Left ventricle myocardium superior (tissue), 1 donor: ENCODE results near the gene CCL4. TPM values are rescaled to one million over a fixed set of nuclear protein-coding genes. Genes with fewer than 3 reads are reported as not detected.
"Not testable (repeated sequence)": the region's sequence is repeated elsewhere in the genome, so short reads cannot be mapped to it uniquely, and the experiment has no call there.

Experiments used
- ATAC-seq: fragments of 200-7000 bp; cut with Tn5 transposase; one replicate; pipeline ENCODE4 v1.9.1; 2020; ENCODE audit warnings: mild to moderate bottlenecking, moderate library complexity
- DNase-seq: peaks from one replicate; pipeline ENCODE4 v3.0.0-alpha.2; 2020
- intact Hi-C: fragments of 100-400 bp; cut with micrococcal nuclease; formaldehyde crosslinking; loops from one replicate; pipeline ENCODE4 v1.11.0; 2022
- total RNA-seq: library from RNA; stranded (reverse); fragmentation: NEBNext Ultra II Directional; extraction: Animal tissue kit (Norgen Biotek cat#: 25700); gene quantifications from one replicate; pipeline ENCODE4 v1.2.1, GENCODE V29; 2021
- donor health status: DM: no; HTN: yes; CAD: no; lungs with severe emphysema.

CCL4 gene
- total RNA-seq, 1 donor from 2014 or later = 0.74 TPM

GRCh38 chr17:36086791-36087190, 16.8 kb upstream of the CCL4 start:
- no peak for DNase-seq
- no peak for ATAC-seq
- intact Hi-C loops = no loop called here

- ATAC-seq, intact Hi-C loops, DNase-seq: not testable (repeated sequence)
Observed at GRCh38 chr17:36087471-36087870, 16.2 kb upstream of the CCL4 start.

- intact Hi-C loops, ATAC-seq, DNase-seq: not testable (repeated sequence)
Observed at GRCh38 chr17:36087897-36088572, 15.6 kb upstream of the CCL4 start.

GRCh38 chr17:36088670-36089338, 14.8 kb upstream of the CCL4 start:
- peak; percentile 12 for ATAC-seq
- intact Hi-C loops = no loop called here

GRCh38 chr17:36089339-36089865, 14.2 kb upstream of the CCL4 start:
- intact Hi-C loops = no loop called here
- DNase-seq = no peak
- no peak for ATAC-seq

More at GRCh38 chr17:36088670-36089338, 14.8 kb upstream of the CCL4 start:
- no peak for DNase-seq

GRCh38 chr17:36089888-36090836, 13.5 kb upstream of the CCL4 start, which contains the start of gene CCL3:
TSS of gene CCL3 (minus strand) at chr17:36090143. CDS start at chr17:36090058, 85 bp downstream.
- intact Hi-C loops = no loop called here
- no peak for DNase-seq

GRCh38 chr17:36092230-36092629, 11.4 kb upstream of the CCL4 start:
- intact Hi-C loops = no loop called here
- ATAC-seq = no peak
- DNase-seq = no peak

More at GRCh38 chr17:36089888-36090836, 13.5 kb upstream of the CCL4 start, which contains the start of gene CCL3:
- peak; percentile 73 for ATAC-seq

GRCh38 chr17:36092715-36093114, 10.9 kb upstream of the CCL4 start:
- ATAC-seq, DNase-seq, intact Hi-C loops: not testable (repeated sequence)

- ATAC-seq = no peak
- intact Hi-C loops = no loop called here
Observed at GRCh38 chr17:36094232-36094631, 9.4 kb upstream of the CCL4 start.

GRCh38 chr17:36094746-36095145, 8.9 kb upstream of the CCL4 start:
- intact Hi-C loops = no loop called here
- ATAC-seq = no peak

More at GRCh38 chr17:36094232-36094631, 9.4 kb upstream of the CCL4 start:
- no peak for DNase-seq

GRCh38 chr17:36095992-36096391, 7.6 kb upstream of the CCL4 start:
- no peak for ATAC-seq
- intact Hi-C loops = no loop called here
- DNase-seq = no peak

More at GRCh38 chr17:36094746-36095145, 8.9 kb upstream of the CCL4 start:
- DNase-seq = no peak

GRCh38 chr17:36099004-36099403, 4.6 kb upstream of the CCL4 start:
- DNase-seq, intact Hi-C loops, ATAC-seq: not testable (repeated sequence)

GRCh38 chr17:36104246-36104645, 619 bp downstream of the CCL4 start:
- ATAC-seq, DNase-seq, intact Hi-C loops: not testable (repeated sequence)

- no peak for DNase-seq
- intact Hi-C loops = no loop called here
- no peak for ATAC-seq
Observed at GRCh38 chr17:36104701-36105181, 1.1 kb downstream of the CCL4 start.

- ATAC-seq (no peak), DNase-seq (no peak)
- intact Hi-C loops = no loop called here
Observed at GRCh38 chr17:36105781-36106492, 2.3 kb downstream of the CCL4 start.

GRCh38 chr17:36106493-36106835, 2.8 kb downstream of the CCL4 start:
- no peak for ATAC-seq
- intact Hi-C loops = no loop called here

GRCh38 chr17:36107660-36108059, 4.0 kb downstream of the CCL4 start:
- no peak for DNase-seq
- ATAC-seq = no peak
- intact Hi-C loops = no loop called here

More at GRCh38 chr17:36106493-36106835, 2.8 kb downstream of the CCL4 start:
- DNase-seq = no peak

- intact Hi-C loops, DNase-seq: not testable (repeated sequence)
- peak; percentile 18 for ATAC-seq
Observed at GRCh38 chr17:36108265-36108664, 4.6 kb downstream of the CCL4 start.
